Stimulated activated CD4-positive, alpha-beta T cell treated with anti-CD3 and anti-CD28 coated beads, Interleukin-12 subunit alpha, Interleukin-12 subunit beta, amount 100 ng/mL, for 48 hours (primary cell): Measurements from ENCODE around the gene CDH13.

Source experiments
- DNase-seq, 3 donors: peaks; one replicate each; pipeline ENCODE4 v3.0.0-alpha.2; 2020; ENCODE audit warnings: low read depth in 2 of 3, low spot score in 1 of 3

The CDH13 gene

DNA sequence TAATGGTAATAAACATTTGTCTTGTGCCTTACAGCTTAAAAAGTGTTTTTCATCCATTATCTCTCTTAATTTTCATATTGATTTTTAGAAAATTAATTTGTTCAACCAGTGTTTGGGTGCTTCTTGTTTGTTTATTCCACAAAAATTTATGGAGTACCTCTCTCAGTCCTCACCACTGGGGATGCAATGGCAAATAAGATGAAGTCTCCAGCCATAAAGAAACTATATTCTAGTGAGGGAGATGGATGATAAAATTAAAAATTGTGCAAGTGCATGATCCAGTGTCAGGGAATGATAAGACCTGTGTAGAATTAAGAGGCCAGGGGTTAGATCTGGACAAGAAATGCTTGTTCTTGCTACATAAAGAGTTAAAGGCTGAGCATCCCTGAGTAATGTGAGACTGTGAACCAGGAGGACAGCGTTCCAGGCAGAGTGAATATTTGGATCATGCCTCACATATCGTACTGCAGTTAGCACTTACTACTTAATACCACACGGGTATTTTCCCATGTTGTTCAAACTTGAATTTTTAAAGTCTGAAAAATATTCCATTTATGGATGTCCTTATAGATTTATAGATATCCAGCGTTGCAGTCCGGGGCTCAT is 645.3 kb downstream of the CDH13 start:
- DNase-seq = no peak

- no peak for DNase-seq
Observed at GRCh38 chr16:83272843-83273242, 646.1 kb downstream of the CDH13 start.

- no peak for DNase-seq
Observed at GRCh38 chr16:83273504-83274173, 646.9 kb downstream of the CDH13 start.

GRCh38 chr16:83279251-83279650 is 652.5 kb downstream of the CDH13 start:
- no peak for DNase-seq

GRCh38 chr16:83285921-83286320 is 659.2 kb downstream of the CDH13 start:
- no peak for DNase-seq

GRCh38 chr16:83296505-83296904 is 669.7 kb downstream of the CDH13 start:
- no peak for DNase-seq

- DNase-seq = no peak
Observed at GRCh38 chr16:83298541-83298940, 671.8 kb downstream of the CDH13 start.

DNA sequence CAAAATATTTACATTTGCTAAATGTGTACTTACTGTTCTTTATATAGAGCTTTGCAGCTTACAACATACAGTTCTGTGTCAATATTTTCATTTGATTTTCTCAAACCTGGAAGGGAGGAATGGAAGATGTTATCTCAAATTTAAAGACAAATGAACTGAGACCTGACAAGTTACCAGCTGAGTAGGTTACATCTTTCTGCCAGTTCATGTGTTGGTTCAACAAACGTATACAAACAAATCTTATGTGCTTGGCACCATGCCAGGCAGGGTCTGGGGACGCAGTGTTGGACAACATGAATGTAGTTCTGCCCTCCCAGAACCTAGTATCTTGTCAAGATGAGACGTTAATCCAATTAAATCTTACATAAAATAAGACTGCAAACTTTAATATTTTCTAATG is 673.6 kb downstream of the CDH13 start:
- no peak for DNase-seq

DNA sequence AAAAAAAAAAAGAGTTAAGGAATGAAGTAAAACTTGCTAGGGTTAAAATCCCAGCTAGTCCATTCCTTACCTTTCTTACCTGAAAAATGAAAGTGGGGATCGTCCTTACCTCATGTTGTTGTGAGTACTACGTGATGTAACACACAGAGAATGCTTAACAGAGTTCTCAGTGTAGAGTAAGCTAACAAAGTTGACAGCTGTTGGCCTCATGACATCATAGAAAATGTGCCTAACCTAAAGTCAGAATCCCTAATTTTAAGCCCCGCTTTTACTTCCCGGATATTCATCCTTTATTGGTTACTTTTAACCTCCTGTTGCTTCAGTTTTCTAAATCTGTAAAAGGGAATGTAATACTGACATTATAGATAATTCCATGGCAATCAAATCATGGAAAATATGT is 675.2 kb downstream of the CDH13 start:
- no peak for DNase-seq

GRCh38 chr16:83302853-83303252 is 676.1 kb downstream of the CDH13 start:
- DNase-seq = no peak

DNA sequence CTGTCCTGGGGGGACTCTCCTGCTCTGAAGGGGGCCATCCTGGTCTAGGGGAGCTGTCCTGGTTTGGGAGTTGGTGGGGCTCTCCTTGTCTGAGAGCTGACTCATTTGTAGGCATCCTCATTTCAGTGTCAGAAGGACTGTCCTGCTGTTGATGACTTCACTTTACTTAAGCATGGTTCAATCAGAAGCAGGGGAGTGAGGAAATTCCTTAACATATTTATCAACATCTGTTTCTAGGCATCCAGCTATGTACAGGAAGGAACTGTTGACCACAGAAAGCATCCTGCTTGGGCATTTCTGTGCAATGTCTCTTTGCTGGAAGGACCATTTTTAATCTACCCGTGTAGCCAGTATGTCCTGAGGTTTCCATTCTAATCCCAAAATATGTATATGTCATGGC is 678.3 kb downstream of the CDH13 start:
- DNase-seq = no peak

DNA sequence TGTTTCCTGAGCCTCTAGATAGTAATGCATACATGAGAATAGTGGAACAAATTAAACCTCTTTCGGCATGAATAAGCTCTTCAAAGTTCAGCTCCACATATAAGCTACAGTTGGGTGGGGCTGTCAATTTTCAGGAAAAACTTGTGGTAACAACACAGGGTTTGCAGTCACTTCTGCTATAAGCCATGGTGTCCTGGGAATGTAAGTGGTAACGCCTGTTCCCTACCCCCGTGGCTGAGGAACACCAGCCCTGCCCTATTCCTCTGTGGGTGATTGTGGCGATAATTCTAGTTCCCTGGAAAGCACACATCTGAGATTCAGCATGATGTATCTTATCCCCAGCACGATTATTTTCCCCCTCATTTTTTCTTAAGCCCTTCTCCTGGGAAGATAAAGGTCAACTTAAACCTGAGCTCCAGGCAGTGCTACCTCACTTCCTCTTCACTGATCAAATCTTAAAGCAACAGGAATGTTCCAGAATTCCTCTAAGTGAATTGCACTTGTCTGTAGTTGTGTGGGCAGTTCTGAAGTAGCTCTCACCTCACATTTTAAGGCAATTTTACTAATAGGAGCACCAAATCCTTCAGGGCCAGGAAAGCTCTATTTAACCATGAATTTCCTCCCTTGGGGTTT is 680.3 kb downstream of the CDH13 start:
- no peak for DNase-seq

GRCh38 chr16:83307594-83307992 is 680.8 kb downstream of the CDH13 start:
- no peak for DNase-seq

- no peak for DNase-seq
Observed at GRCh38 chr16:83308414-83308813, 681.6 kb downstream of the CDH13 start.

DNA sequence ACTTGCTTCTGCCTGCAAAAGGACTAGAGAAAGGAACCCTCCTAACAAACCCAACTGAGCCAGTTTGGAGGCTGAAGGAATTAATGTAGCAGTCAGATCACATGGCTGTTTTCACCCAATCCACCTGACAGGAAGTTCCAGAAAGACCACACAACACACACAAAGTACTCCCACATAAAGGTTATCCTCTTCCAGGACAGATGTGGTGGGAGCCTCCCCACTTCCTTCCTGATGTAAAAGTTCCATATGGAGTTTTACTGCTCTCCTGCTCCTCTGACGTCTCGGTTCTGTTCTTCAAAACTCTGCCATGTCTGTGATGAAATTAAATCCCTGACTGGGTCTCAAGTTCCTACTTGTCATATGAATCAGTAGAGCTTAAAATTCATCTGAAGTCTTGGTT is 684.0 kb downstream of the CDH13 start:
- DNase-seq = no peak

- no peak for DNase-seq
Observed at GRCh38 chr16:83312015-83312717, 685.4 kb downstream of the CDH13 start.

- DNase-seq = no peak
Observed at GRCh38 chr16:83312718-83313245, 686.0 kb downstream of the CDH13 start.

- DNase-seq = no peak
Observed at GRCh38 chr16:83315271-83315670, 688.5 kb downstream of the CDH13 start.

- DNase-seq = no peak
Observed at GRCh38 chr16:83316458-83316857, 689.7 kb downstream of the CDH13 start.

GRCh38 chr16:83318390-83318789 is 691.6 kb downstream of the CDH13 start:
- no peak for DNase-seq

GRCh38 chr16:83328936-83329335 is 702.2 kb downstream of the CDH13 start:
- DNase-seq = no peak

- DNase-seq = no peak
Observed at GRCh38 chr16:83329441-83329840, 702.7 kb downstream of the CDH13 start.
